ENCODE results near the gene FAM124A. TPM values are rescaled to one million over a fixed set of nuclear protein-coding genes. Genes with fewer than 3 reads are reported as not detected.

Gene FAM124A
- total RNA-seq, 6 experiments from 2014 or later: not detected

DNA sequence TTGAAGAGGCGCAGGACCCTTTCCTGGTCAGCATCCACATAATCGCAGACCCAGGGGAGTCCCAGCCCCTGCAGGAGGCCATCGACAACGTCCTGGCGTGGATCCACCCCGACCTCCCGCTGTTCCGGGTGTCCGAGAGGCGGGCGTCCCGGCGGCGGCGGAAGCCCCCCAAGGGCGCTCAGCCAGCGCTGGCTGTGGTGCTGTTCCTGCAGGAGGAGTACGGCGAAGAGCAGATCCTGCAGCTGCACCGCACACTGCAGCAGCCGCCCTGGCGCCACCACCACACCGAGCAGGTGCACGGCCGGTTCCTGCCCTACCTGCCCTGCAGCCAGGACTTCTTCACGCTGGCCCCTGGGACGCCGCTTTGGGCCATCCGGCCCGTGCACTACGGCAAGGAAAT is 29.3 kb downstream of the FAM124A start:
- no peak overlapping the region for H3K27ac Mint-ChIP-seq
- no peak for DNase-seq
- TF ChIP-seq, protein P1, sequence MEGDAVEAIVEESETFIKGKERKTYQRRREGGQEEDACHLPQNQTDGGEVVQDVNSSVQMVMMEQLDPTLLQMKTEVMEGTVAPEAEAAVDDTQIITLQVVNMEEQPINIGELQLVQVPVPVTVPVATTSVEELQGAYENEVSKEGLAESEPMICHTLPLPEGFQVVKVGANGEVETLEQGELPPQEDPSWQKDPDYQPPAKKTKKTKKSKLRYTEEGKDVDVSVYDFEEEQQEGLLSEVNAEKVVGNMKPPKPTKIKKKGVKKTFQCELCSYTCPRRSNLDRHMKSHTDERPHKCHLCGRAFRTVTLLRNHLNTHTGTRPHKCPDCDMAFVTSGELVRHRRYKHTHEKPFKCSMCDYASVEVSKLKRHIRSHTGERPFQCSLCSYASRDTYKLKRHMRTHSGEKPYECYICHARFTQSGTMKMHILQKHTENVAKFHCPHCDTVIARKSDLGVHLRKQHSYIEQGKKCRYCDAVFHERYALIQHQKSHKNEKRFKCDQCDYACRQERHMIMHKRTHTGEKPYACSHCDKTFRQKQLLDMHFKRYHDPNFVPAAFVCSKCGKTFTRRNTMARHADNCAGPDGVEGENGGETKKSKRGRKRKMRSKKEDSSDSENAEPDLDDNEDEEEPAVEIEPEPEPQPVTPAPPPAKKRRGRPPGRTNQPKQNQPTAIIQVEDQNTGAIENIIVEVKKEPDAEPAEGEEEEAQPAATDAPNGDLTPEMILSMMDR (IDR thresholded peaks at IDR 0.05): no peak
- peaks cover 21% of the 10 kb centered on the region for H3K27me3 Mint-ChIP-seq (ENCODE audit: insufficient read depth)
- no peak overlapping the region for H3K4me3 Mint-ChIP-seq
- H3K4me1 Mint-ChIP-seq (ENCODE audit: low read depth): no peaks in the 10 kb centered on the region
- H3K9me3 Mint-ChIP-seq: no peaks in the 10 kb centered on the region
- H3K36me3 Mint-ChIP-seq (ENCODE audit: low read depth): no peaks in the 10 kb centered on the region

- Mint-ChIP-seq H3K4me3 (no peak overlapping the region), H3K27ac (no peak overlapping the region), H3K4me1 (ENCODE audit: low read depth) (no peaks in the 10 kb centered on the region), H3K36me3 (ENCODE audit: low read depth) (no peaks in the 10 kb centered on the region), H3K27me3 (ENCODE audit: insufficient read depth) (peaks cover 21% of the 10 kb centered on the region), H3K9me3 (no peaks in the 10 kb centered on the region)
- TF ChIP-seq, protein P1 (IDR thresholded peaks at IDR 0.05): no peak
- DNase-seq: no peak
These were observed 30.8 kb downstream of the FAM124A start for GRCh38 chr13:51252954-51253532.

DNA sequence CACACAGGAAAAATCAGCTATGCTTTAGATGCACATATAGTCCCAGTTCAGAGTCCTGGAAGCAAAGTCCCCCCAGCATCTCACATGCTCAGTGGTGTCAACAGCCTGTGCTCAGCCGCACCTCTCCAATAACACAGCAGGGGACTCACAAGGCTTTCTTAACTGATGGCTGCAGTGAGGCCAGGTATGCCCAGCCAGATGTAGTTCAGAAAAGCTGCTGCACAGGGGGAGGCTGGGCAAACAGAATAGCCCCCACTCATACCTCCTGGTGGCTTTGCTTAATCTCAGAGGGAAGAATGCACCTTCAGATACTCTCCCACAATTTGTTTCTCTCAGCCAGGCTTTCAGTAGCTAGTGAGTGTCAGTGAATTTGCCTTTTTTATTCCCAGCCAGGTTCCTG is 33.4 kb downstream of the FAM124A start:
- H3K4me1 Mint-ChIP-seq (ENCODE audit: low read depth): no peaks in the 10 kb centered on the region
- no peak overlapping the region for H3K4me3 Mint-ChIP-seq
- no peaks in the 10 kb centered on the region for H3K36me3 Mint-ChIP-seq (ENCODE audit: low read depth)
- no peak overlapping the region for H3K27ac Mint-ChIP-seq
- TF ChIP-seq, protein P1 (IDR thresholded peaks at IDR 0.05): no peak
- H3K9me3 Mint-ChIP-seq: no peaks in the 10 kb centered on the region
- peaks cover 28% of the 10 kb centered on the region for H3K27me3 Mint-ChIP-seq (ENCODE audit: insufficient read depth)
- DNase-seq: no peak

- TF ChIP-seq, protein P1 (IDR thresholded peaks at IDR 0.05): no peak
- H3K36me3 Mint-ChIP-seq (ENCODE audit: low read depth): no peaks in the 10 kb centered on the region
- no peaks in the 10 kb centered on the region for H3K4me1 Mint-ChIP-seq (ENCODE audit: low read depth)
- peaks cover 28% of the 10 kb centered on the region for H3K27me3 Mint-ChIP-seq (ENCODE audit: insufficient read depth)
- H3K4me3 Mint-ChIP-seq: no peak overlapping the region
- no peak overlapping the region for H3K27ac Mint-ChIP-seq
- no peaks in the 10 kb centered on the region for H3K9me3 Mint-ChIP-seq
- DNase-seq: no peak
These were observed 35.0 kb downstream of the FAM124A start for GRCh38 chr13:51257187-51257586.

GRCh38 chr13:51258612-51259548 is 36.7 kb downstream of the FAM124A start:
- TF ChIP-seq, protein P1 (IDR thresholded peaks at IDR 0.05): no peak
- no peaks in the 10 kb centered on the region for H3K36me3 Mint-ChIP-seq (ENCODE audit: low read depth)
- H3K27ac Mint-ChIP-seq: no peak overlapping the region
- H3K4me1 Mint-ChIP-seq (ENCODE audit: low read depth): no peaks in the 10 kb centered on the region
- DNase-seq: no peak
- H3K27me3 Mint-ChIP-seq (ENCODE audit: insufficient read depth): peaks cover 28% of the 10 kb centered on the region
- H3K4me3 Mint-ChIP-seq: no peak overlapping the region
- no peaks in the 10 kb centered on the region for H3K9me3 Mint-ChIP-seq

All from HFFc6 (cell line).